ENCODE data around the gene CTAG1A.
A peak's percentile ranks its signal among the peaks of the same experiment; 100 is the strongest.

CTAG1A gene

DNA sequence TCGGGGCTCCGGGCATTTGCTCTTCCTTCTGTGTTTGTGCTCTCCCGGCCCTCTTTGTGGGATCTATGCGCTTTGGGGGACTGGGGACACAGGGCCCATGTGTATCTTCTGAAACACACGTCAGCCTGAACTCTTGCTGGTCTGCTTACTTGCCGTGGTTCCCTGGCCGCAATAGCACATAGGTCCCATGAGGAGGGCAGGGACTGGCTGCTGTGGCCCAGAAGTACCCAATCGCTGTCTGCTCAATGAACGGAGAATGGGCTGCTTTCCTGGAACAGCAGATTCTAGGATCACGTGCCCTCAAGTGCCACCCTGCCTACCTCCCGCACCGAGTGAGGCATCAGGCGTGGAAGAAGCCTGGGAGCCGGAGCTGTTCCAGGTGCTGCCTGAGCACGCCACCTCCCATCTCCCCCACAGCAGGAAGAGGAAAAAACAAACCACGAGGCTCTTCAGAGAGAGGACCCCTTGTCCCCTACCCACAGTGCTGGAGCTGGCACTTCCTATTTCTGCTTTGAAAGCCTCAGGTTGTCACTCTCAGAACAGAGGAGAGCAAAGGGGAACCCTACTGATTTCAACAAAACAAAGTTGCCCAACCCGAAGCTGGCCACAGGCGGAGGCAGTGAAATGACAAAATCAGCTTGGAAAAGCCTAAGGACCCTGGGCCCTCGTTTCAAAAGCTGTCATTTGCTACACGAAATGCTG is 42.1 kb upstream of the CTAG1A start:
- H3K36me3 ChIP-seq (ENCODE audit: insufficient read depth, low read length) = no peaks in the 10 kb centered on the region
- no peaks in the 10 kb centered on the region for H3K9me2 ChIP-seq (replicated peaks; ENCODE audit: low read depth, low read length)
- peak overlapping the region; percentile 65 for H3K4me3 ChIP-seq (ENCODE audit: low read length, poor library complexity, severe bottlenecking)
- H2AFZ ChIP-seq (ENCODE audit: low read length) = no peak overlapping the region
- H4K20me1 ChIP-seq (ENCODE audit: insufficient read depth, low read length, poor library complexity, severe bottlenecking) = no peaks in the 10 kb centered on the region
- peaks cover 19% of the 10 kb centered on the region for H3K79me2 ChIP-seq (ENCODE audit: insufficient read depth, low read length)
- TF ChIP-seq EZH2phosphoT487 (IDR thresholded peaks at IDR 0.05; ENCODE audit: borderline replicate concordance) (no peak), CTCF (conservative IDR thresholded peaks at IDR 0.05; ENCODE audit: low read length) (no peak)
- H3K4me2 ChIP-seq (ENCODE audit: low read depth, low read length, poor library complexity, severe bottlenecking) = peak overlapping the region; percentile 87
- H3K27me3 ChIP-seq (ENCODE audit: insufficient read depth, low read length, poor library complexity, severe bottlenecking) = no peaks in the 10 kb centered on the region
- H3F3A ChIP-seq (ENCODE audit: low read depth) = no peaks in the 10 kb centered on the region
- no peaks in the 10 kb centered on the region for H3K9me3 ChIP-seq (ENCODE audit: insufficient read depth, low read depth, low read length)
- peak overlapping the region; percentile 68 for H3K9ac ChIP-seq (ENCODE audit: low read depth, low read length, poor library complexity, severe bottlenecking)
- H3K4me1 ChIP-seq (ENCODE audit: insufficient read depth, low read length, poor library complexity, severe bottlenecking) = peaks cover 40% of the 10 kb centered on the region

DNA sequence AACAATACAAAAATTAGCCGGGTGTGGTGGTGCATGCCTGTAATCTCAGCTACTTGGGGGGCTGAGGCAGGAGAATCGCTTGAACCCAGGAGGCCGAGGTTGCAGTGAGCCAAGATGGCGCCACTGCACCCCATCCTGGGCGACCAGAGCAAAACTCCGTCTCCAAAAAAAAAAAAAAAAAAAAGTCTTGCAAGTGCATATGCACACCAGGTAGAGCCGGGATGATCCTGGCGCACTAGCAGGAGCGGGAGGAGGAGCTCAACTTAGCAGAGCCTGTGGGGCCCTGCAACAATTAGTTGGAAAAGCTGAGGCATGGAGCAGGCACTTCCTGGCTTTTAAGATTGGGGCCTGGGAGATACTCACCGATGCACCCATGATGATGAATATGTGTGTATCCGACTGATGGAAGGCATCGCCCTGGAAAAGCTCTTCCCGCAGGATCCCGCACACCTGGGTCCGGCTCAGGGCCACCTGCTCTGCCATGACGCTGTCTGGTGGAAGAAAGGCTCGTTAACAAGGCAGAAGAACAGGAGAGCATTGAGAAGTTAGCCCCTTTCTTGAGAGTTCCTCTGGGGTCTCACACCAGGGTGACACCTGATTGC is 39.2 kb upstream of the CTAG1A start:
- Histone ChIP-seq H3K4me2 (ENCODE audit: low read depth, low read length, poor library complexity, severe bottlenecking) (peak overlapping the region; percentile 93), H3K9me2 (replicated peaks; ENCODE audit: low read depth, low read length) (no peaks in the 10 kb centered on the region), H3K4me1 (ENCODE audit: insufficient read depth, low read length, poor library complexity, severe bottlenecking) (peaks cover 47% of the 10 kb centered on the region), H2AFZ (ENCODE audit: low read length) (no peak overlapping the region), H3K9ac (ENCODE audit: low read depth, low read length, poor library complexity, severe bottlenecking) (peak overlapping the region; percentile 91), H3K4me3 (ENCODE audit: low read length, poor library complexity, severe bottlenecking) (peak overlapping the region; percentile 87), H3F3A (ENCODE audit: low read depth) (no peaks in the 10 kb centered on the region), H3K27me3 (ENCODE audit: insufficient read depth, low read length, poor library complexity, severe bottlenecking) (no peaks in the 10 kb centered on the region), H3K79me2 (ENCODE audit: insufficient read depth, low read length) (peaks cover 44% of the 10 kb centered on the region), H3K36me3 (ENCODE audit: insufficient read depth, low read length) (no peaks in the 10 kb centered on the region), H3K9me3 (ENCODE audit: insufficient read depth, low read depth, low read length) (no peaks in the 10 kb centered on the region), H4K20me1 (ENCODE audit: insufficient read depth, low read length, poor library complexity, severe bottlenecking) (no peaks in the 10 kb centered on the region)
- no peak for TF ChIP-seq EZH2phosphoT487 (IDR thresholded peaks at IDR 0.05; ENCODE audit: borderline replicate concordance)
- no peak for TF ChIP-seq CTCF (conservative IDR thresholded peaks at IDR 0.05; ENCODE audit: low read length)

GRCh38 chrX:154546354-154547244 is 38.3 kb upstream of the CTAG1A start, which contains the start of gene G6PD:
Gene G6PD (minus strand): TSS chrX:154546846. CDS start chrX:154546155, 691 bp downstream.
- Histone ChIP-seq H3K4me1 (ENCODE audit: insufficient read depth, low read length, poor library complexity, severe bottlenecking) (peaks cover 44% of the 10 kb centered on the region), H2AFZ (ENCODE audit: low read length) (peak within 1 kb of the TSS; percentile 78), H3K9me2 (replicated peaks; ENCODE audit: low read depth, low read length) (no peaks in the 10 kb centered on the region), H4K20me1 (ENCODE audit: insufficient read depth, low read length, poor library complexity, severe bottlenecking) (no peaks in the 10 kb centered on the region), H3K9me3 (ENCODE audit: insufficient read depth, low read depth, low read length) (no peaks in the 10 kb centered on the region), H3K9ac (ENCODE audit: low read depth, low read length, poor library complexity, severe bottlenecking) (peak within 1 kb of the TSS; percentile 91), H3K79me2 (ENCODE audit: insufficient read depth, low read length) (peaks cover 44% of the 10 kb centered on the region), H3F3A (ENCODE audit: low read depth) (no peaks in the 10 kb centered on the region), H3K27me3 (ENCODE audit: insufficient read depth, low read length, poor library complexity, severe bottlenecking) (no peaks in the 10 kb centered on the region), H3K36me3 (ENCODE audit: insufficient read depth, low read length) (no peaks in the 10 kb centered on the region), H3K4me3 (ENCODE audit: low read length, poor library complexity, severe bottlenecking) (peak within 1 kb of the TSS; percentile 87), H3K4me2 (ENCODE audit: low read depth, low read length, poor library complexity, severe bottlenecking) (peak within 1 kb of the TSS; percentile 95)
- TF ChIP-seq EZH2phosphoT487 (IDR thresholded peaks at IDR 0.05; ENCODE audit: borderline replicate concordance) (no peak), CTCF (conservative IDR thresholded peaks at IDR 0.05; ENCODE audit: low read length) (no peak)
